Osteoblast (primary cell): ENCODE data around the gene CD3D. TPM values are rescaled to one million over a fixed set of nuclear protein-coding genes. Genes with fewer than 3 reads are reported as not detected.

Source experiments
- DNase-seq: peaks from one replicate; pipeline ENCODE4 v3.0.0; 2011; ENCODE audit warnings: low spot score, mixed read lengths; ENCODE audit not compliant: insufficient read length; ENCODE audit errors: missing footprints
- H2AFZ ChIP-seq: 2 replicates; pipeline ENCODE4 v1.6.0; 2011; ENCODE audit warnings: mild to moderate bottlenecking, low read length
- H3K27ac ChIP-seq: 2 replicates; pipeline ENCODE4 v1.5.1; 2011; ENCODE audit warnings: mild to moderate bottlenecking, low read depth, low read length, moderate library complexity
- H3K27me3 ChIP-seq: 2 replicates; pipeline ENCODE4 v1.6.0; 2012; ENCODE audit warnings: mild to moderate bottlenecking, control low read depth, inconsistent platforms, low read length, moderate library complexity; ENCODE audit not compliant: insufficient read depth
- H3K36me3 ChIP-seq: 2 replicates; pipeline ENCODE4 v1.5.1; 2011; ENCODE audit warnings: mild to moderate bottlenecking, low read length, control low read depth, moderate library complexity; ENCODE audit not compliant: insufficient read depth
- H3K4me1 ChIP-seq: 2 replicates; pipeline ENCODE4 v1.5.1; 2011; ENCODE audit warnings: mild to moderate bottlenecking, low read length, control low read depth, moderate library complexity; ENCODE audit not compliant: insufficient read depth
- H3K4me2 ChIP-seq: 2 replicates; pipeline ENCODE4 v1.6.0; 2011; ENCODE audit warnings: mild to moderate bottlenecking, low read length; ENCODE audit not compliant: insufficient read depth
- H3K4me3 ChIP-seq: fragments of 200-600 bp; sonication (generic); 3 replicates; pipeline ENCODE4 v1.5.1; 2012; ENCODE audit warnings: mild to moderate bottlenecking, low read length, inconsistent platforms; ENCODE audit not compliant: insufficient read depth
- H3K79me2 ChIP-seq: 2 replicates; pipeline ENCODE4 v1.6.0; 2012; ENCODE audit warnings: mild to moderate bottlenecking, low read length, control low read depth, inconsistent platforms; ENCODE audit not compliant: insufficient read depth
- H3K9me3 ChIP-seq: 2 replicates; pipeline ENCODE4 v1.5.1; 2011; ENCODE audit warnings: low read depth, low read length, control low read depth
- H4K20me1 ChIP-seq: 2 replicates; pipeline ENCODE4 v1.6.0; 2012; ENCODE audit warnings: mild to moderate bottlenecking, low read length, control low read depth; ENCODE audit not compliant: insufficient read depth
- total RNA-seq: library from RNA; depleted of rRNA; stranded (reverse); fragments of >200 nt; gene quantifications from 2 replicates; pipeline ENCODE4 v1.2.3, GENCODE V29; 2012
- TF ChIP-seq, protein P1 (sequence below): IDR thresholded peaks from 2 replicates; pipeline ENCODE4 v1.5.1; 2011; ENCODE audit warnings: mild to moderate bottlenecking, low read depth, low read length, moderate library complexity; ENCODE audit errors: extremely low read depth

Gene CD3D
- total RNA-seq, 1 donor = not detected

DNA sequence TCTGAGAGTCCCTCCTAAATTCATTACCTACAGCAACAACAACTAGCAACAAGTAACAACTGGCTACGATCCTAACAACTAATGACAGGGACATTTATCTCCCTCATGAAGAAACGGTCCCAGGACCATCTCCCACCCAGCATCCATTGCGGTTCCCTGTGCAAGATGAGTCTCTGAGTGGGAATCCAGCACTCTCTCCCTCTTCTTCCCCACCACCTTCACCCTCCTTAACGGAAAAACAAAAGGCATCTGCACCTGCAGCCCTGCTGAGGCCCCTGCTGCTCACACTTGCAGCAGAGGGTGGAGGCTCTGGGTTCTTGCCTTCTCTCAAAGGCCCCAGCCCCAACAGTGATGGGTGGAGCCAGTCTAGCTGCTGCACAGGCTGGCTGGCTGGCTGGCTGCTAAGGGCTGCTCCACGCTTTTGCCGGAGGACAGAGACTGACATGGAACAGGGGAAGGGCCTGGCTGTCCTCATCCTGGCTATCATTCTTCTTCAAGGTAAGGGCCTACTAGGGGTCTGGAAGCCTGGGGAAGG, 1.5 kb upstream of the CD3D start, which contains the start of gene CD3G:
CD3G (plus strand) TSS at position 364 of the 535 bp plus-strand sequence; CDS start at position 444, 80 bp downstream.
- H4K20me1 ChIP-seq = no peaks in the 10 kb centered on the region
- H3K36me3 ChIP-seq = no peaks in the 10 kb centered on the region
- no peak within 1 kb of the TSS for H3K4me3 ChIP-seq
- no peaks in the 10 kb centered on the region for H3K9me3 ChIP-seq
- DNase-seq = no peak
- TF ChIP-seq, protein P1, sequence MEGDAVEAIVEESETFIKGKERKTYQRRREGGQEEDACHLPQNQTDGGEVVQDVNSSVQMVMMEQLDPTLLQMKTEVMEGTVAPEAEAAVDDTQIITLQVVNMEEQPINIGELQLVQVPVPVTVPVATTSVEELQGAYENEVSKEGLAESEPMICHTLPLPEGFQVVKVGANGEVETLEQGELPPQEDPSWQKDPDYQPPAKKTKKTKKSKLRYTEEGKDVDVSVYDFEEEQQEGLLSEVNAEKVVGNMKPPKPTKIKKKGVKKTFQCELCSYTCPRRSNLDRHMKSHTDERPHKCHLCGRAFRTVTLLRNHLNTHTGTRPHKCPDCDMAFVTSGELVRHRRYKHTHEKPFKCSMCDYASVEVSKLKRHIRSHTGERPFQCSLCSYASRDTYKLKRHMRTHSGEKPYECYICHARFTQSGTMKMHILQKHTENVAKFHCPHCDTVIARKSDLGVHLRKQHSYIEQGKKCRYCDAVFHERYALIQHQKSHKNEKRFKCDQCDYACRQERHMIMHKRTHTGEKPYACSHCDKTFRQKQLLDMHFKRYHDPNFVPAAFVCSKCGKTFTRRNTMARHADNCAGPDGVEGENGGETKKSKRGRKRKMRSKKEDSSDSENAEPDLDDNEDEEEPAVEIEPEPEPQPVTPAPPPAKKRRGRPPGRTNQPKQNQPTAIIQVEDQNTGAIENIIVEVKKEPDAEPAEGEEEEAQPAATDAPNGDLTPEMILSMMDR = no peak
- no peaks in the 10 kb centered on the region for H3K79me2 ChIP-seq
- no peak within 1 kb of the TSS for H2AFZ ChIP-seq
- peaks cover 4% of the 10 kb centered on the region for H3K27me3 ChIP-seq
- no peak within 1 kb of the TSS for H3K27ac ChIP-seq
- no peak within 1 kb of the TSS for H3K4me2 ChIP-seq
- H3K4me1 ChIP-seq = no peaks in the 10 kb centered on the region

DNA sequence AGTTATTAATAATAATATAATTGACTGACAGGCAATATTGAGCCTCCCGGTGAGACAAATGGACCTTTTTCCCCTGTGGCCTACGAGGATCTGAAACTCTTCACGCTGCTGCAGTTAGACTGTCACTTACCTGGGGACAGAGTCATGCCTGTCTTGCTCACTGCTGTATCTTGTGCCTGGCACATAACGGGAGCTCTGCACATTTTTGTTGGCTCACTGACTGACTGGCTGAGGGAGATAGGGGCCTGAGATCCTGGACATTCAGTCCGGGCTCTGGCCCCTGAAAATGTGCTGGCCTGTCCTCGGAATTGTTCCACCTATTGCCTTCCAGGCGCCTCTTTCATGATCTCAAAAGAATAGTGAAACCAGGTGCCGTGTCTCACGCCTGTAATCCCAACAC, 743 bp upstream of the CD3D start:
- H3K4me3 ChIP-seq = no peak overlapping the region
- H3K79me2 ChIP-seq = no peaks in the 10 kb centered on the region
- peaks cover 3% of the 10 kb centered on the region for H3K27me3 ChIP-seq
- DNase-seq = no peak
- TF ChIP-seq, protein P1 = no peak
- H3K9me3 ChIP-seq = no peaks in the 10 kb centered on the region
- no peaks in the 10 kb centered on the region for H4K20me1 ChIP-seq
- H3K4me2 ChIP-seq = no peak overlapping the region
- H3K36me3 ChIP-seq = no peaks in the 10 kb centered on the region
- no peaks in the 10 kb centered on the region for H3K4me1 ChIP-seq
- H3K27ac ChIP-seq = no peak overlapping the region
- H2AFZ ChIP-seq = no peak overlapping the region

DNA sequence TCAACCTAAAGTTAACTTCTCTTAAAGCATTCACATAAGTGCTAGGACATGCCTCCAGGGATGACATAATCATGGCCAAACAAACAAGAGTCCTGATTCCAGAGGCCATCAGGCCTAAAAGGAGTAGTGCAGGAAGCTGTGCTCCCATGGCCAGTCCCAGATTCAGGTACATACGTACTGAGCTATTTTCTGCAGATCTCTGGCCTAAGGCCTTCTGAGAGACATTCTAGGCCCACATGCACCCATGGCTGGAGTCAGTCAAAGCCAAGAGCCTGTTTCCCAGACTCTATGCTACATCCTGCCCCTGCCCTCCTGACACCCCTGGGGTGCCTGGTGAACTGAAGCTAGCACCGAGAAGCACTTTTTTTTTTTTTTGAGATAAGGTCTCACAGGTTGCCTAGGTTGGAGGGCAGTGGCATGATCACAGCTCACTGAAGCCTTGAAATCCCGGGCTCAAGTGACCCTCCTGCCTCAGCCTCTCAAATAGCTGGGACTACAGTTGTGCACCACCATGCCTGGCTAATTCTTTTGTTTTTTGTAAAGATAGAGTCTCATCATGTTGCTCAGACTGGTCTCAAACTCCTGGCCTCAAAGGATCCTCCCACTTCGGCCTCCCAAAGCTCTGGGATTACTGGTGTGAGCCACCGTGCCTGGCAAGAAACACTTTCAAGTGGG, 553 bp downstream of the CD3D start:
- TF ChIP-seq, protein P1 = no peak
- H2AFZ ChIP-seq = no peak overlapping the region
- no peak overlapping the region for H3K27ac ChIP-seq
- peaks cover 3% of the 10 kb centered on the region for H3K27me3 ChIP-seq
- H4K20me1 ChIP-seq = no peaks in the 10 kb centered on the region
- no peak overlapping the region for H3K4me2 ChIP-seq
- no peak for DNase-seq
- no peaks in the 10 kb centered on the region for H3K9me3 ChIP-seq
- H3K4me1 ChIP-seq = no peaks in the 10 kb centered on the region
- H3K4me3 ChIP-seq = no peak overlapping the region
- H3K79me2 ChIP-seq = no peaks in the 10 kb centered on the region
- no peaks in the 10 kb centered on the region for H3K36me3 ChIP-seq

DNA sequence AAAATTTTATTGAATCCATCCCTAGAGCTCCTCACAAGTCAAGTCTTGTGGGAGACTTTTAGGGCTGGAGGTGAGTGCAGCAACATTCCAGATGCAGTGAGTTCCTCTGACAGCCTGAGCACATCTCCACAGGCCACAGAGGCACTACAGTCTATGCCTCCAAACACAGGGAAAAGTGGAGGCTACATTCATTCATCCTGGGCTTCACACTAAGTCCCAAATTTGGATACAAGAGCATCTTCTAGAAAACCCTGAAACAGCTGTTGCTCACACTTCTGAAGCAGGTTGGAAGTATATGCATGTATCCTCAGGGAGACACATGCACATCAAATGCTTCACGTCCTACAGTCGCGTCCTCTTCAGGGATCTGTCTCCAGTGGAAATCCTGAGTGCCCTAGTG, 1.2 kb downstream of the CD3D start:
- Histone ChIP-seq H3K4me3 (no peak overlapping the region), H3K36me3 (no peaks in the 10 kb centered on the region), H3K27ac (no peak overlapping the region), H3K4me1 (no peaks in the 10 kb centered on the region), H2AFZ (no peak overlapping the region), H3K9me3 (no peaks in the 10 kb centered on the region), H4K20me1 (no peaks in the 10 kb centered on the region), H3K27me3 (peaks cover 5% of the 10 kb centered on the region), H3K4me2 (no peak overlapping the region), H3K79me2 (no peaks in the 10 kb centered on the region)
- TF ChIP-seq, protein P1 = no peak
- no peak for DNase-seq
